ENCODE results near the gene CD59.

GRCh38 chr11:33736148-33736812, at the start of gene CD59:
- TF ChIP-seq CTCF (IDR thresholded peaks at IDR 0.05; ENCODE audit: poor library complexity) (no peak), EZH2phosphoT487 (IDR thresholded peaks at IDR 0.05; ENCODE audit: low read depth, severe bottlenecking, unreplicated experiment) (no peak), EZH2 (IDR thresholded peaks at IDR 0.05; ENCODE audit: borderline replicate concordance) (no peak)
